ENCODE data around the gene NTSR1. TPM values are rescaled to one million over a fixed set of nuclear protein-coding genes. Genes with fewer than 3 reads are reported as not detected.

Gene NTSR1
- total RNA-seq, 1 experiment from 2014 or later: 7.8 TPM

DNA sequence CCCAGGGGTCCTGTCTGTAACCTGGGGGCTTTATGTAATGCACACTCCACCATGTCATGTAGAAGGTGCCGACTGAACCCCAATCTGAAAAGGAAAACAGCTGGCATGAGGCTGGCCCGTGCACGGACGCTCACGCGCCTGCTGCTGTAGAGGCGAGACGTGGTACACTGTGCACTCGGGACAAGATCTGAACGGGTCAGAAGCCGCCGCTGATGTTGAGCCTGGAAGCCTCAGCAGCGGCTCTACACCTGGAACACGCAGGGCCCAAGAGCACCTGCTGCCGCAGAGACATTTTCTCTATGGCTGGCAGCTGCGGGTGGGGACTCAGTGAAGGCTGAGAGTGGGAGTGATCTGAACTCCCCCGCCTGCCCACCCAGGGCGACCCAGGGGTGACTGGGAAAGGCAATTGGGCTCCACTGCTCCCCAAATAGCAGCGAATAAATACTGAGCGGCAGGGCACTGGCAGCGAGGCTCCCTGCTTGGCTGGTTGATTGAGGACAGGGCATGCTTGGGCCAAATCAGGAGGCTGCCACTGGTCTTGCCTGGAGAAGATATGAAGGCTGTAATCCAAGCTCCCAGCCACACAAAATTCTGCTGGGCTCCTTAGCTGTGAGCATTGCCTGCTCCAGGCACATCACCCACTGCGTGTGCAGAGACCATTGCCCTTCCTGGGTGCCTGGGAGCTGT lies 93.5 kb downstream of the NTSR1 start:
- H3K79me2 ChIP-seq (ENCODE audit: low read length): peaks cover 37% of the 10 kb centered on the region
- ChIA-PET CTCF (no interaction called here), POLR2A (ENCODE audit: unreplicated experiment) (no interaction called here)
- intact Hi-C loops (cut with micrococcal nuclease): no loop called here
- H4K20me1 ChIP-seq (ENCODE audit: low read length): peaks cover 20% of the 10 kb centered on the region
- H3K4me2 ChIP-seq (ENCODE audit: low read length): no peak overlapping the region
- no peaks in the 10 kb centered on the region for H3F3A ChIP-seq (ENCODE audit: low read length, unreplicated experiment)
- ATAC-seq (no peak), DNase-seq (no peak)
- H3K36me3 ChIP-seq (ENCODE audit: low read depth, low read length): peaks cover 26% of the 10 kb centered on the region; the same call in 1 of the 2 replicates
- H2AFZ ChIP-seq (ENCODE audit: low read length): no peak overlapping the region
- no peak overlapping the region for H3K9ac ChIP-seq (ENCODE audit: low read length)
- H3K9me3 ChIP-seq (ENCODE audit: low read length): no peaks in the 10 kb centered on the region
- no peaks in the 10 kb centered on the region for H3K27me3 ChIP-seq (ENCODE audit: low read length)
- BruUV-seq (replicated peaks): no TSS peak
- no peak overlapping the region for H3K27ac ChIP-seq (ENCODE audit: low read length)
- TF ChIP-seq, protein P1, sequence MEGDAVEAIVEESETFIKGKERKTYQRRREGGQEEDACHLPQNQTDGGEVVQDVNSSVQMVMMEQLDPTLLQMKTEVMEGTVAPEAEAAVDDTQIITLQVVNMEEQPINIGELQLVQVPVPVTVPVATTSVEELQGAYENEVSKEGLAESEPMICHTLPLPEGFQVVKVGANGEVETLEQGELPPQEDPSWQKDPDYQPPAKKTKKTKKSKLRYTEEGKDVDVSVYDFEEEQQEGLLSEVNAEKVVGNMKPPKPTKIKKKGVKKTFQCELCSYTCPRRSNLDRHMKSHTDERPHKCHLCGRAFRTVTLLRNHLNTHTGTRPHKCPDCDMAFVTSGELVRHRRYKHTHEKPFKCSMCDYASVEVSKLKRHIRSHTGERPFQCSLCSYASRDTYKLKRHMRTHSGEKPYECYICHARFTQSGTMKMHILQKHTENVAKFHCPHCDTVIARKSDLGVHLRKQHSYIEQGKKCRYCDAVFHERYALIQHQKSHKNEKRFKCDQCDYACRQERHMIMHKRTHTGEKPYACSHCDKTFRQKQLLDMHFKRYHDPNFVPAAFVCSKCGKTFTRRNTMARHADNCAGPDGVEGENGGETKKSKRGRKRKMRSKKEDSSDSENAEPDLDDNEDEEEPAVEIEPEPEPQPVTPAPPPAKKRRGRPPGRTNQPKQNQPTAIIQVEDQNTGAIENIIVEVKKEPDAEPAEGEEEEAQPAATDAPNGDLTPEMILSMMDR (conservative IDR thresholded peaks at IDR 0.05; ENCODE audit: low read depth, low read length): no peak
- no peak for TF ChIP-seq EZH2phosphoT487 (IDR thresholded peaks at IDR 0.05; ENCODE audit: borderline replicate concordance, low read length)
- no peak for TF ChIP-seq EZH2 (IDR thresholded peaks at IDR 0.05; ENCODE audit: low read length, unreplicated experiment)
- H3K9me2 ChIP-seq (replicated peaks; ENCODE audit: low read length): no peaks in the 10 kb centered on the region
- no peak overlapping the region for H3K4me3 ChIP-seq (ENCODE audit: low read length)
- H3K4me1 ChIP-seq (ENCODE audit: insufficient read depth, low read length): peaks cover 28% of the 10 kb centered on the region

- TF ChIP-seq EZH2 (IDR thresholded peaks at IDR 0.05; ENCODE audit: low read length, unreplicated experiment) (no peak), EZH2phosphoT487 (IDR thresholded peaks at IDR 0.05; ENCODE audit: borderline replicate concordance, low read length) (no peak)
- TF ChIP-seq, protein P1 (conservative IDR thresholded peaks at IDR 0.05; ENCODE audit: low read depth, low read length): no peak; the same call in 1 of the 2 replicates
- peak overlapping the region; percentile 77 for H2AFZ ChIP-seq (ENCODE audit: low read length)
- H3K4me1 ChIP-seq (ENCODE audit: insufficient read depth, low read length): peaks cover 20% of the 10 kb centered on the region
- peaks cover 32% of the 10 kb centered on the region for H3K79me2 ChIP-seq (ENCODE audit: low read length)
- H3K4me3 ChIP-seq (ENCODE audit: low read length): peak overlapping the region; percentile 96
- no peaks in the 10 kb centered on the region for H3K27me3 ChIP-seq (ENCODE audit: low read length)
- H3K36me3 ChIP-seq (ENCODE audit: low read depth, low read length): peaks cover 26% of the 10 kb centered on the region; the same call in 1 of the 2 replicates
- ChIA-PET CTCF (no interaction called here), POLR2A (ENCODE audit: unreplicated experiment) (interaction anchor here (0.6 kb wide), 1 partner anchor 311 kb away, joined by 4 read pairs; no protein-coding TSS in a partner anchor)
- BruUV-seq (replicated peaks): no TSS peak
- ATAC-seq (0 out of 2 replicates have a peak, but pooled peaks have one; percentile 1), DNase-seq (no peak)
- intact Hi-C loops (cut with micrococcal nuclease): no loop called here
- no peak overlapping the region for H3K27ac ChIP-seq (ENCODE audit: low read length)
- H3K4me2 ChIP-seq (ENCODE audit: low read length): peak overlapping the region; percentile 88
- no peaks in the 10 kb centered on the region for H3K9me3 ChIP-seq (ENCODE audit: low read length)
- no peak overlapping the region for H3K9ac ChIP-seq (ENCODE audit: low read length)
- no peaks in the 10 kb centered on the region for H3F3A ChIP-seq (ENCODE audit: low read length, unreplicated experiment)
- H3K9me2 ChIP-seq (replicated peaks; ENCODE audit: low read length): no peaks in the 10 kb centered on the region
- H4K20me1 ChIP-seq (ENCODE audit: low read length): peaks cover 14% of the 10 kb centered on the region
Measured at GRCh38 chr20:62804021-62804626, 95.5 kb downstream of the NTSR1 start.
